ENCODE data around the gene RGS6. TPM values are rescaled to one million over a fixed set of nuclear protein-coding genes. Genes with fewer than 3 reads are reported as not detected.

RGS6 gene
- total RNA-seq, 1 experiment from 2014 or later, result not detected

- no peaks in the 10 kb centered on the region for H3K79me2 ChIP-seq (ENCODE audit: low read length)
- CTCF ChIA-PET, result no interaction called here
- no peak overlapping the region for H2AFZ ChIP-seq (ENCODE audit: low read length)
- H3K4me1 ChIP-seq (ENCODE audit: insufficient read depth, low read length), result no peaks in the 10 kb centered on the region
- no peak for ATAC-seq
- intact Hi-C loops (cut with micrococcal nuclease), result no loop called here
- TF ChIP-seq CTCF (conservative IDR thresholded peaks at IDR 0.05; ENCODE audit: low read depth, low read length) (no peak), EZH2phosphoT487 (IDR thresholded peaks at IDR 0.05; ENCODE audit: borderline replicate concordance, low read length) (no peak), EZH2 (IDR thresholded peaks at IDR 0.05; ENCODE audit: low read length, unreplicated experiment) (no peak)
- POLR2A ChIA-PET (ENCODE audit: unreplicated experiment), result interaction anchor here (0.7 kb wide), 1 partner anchor 401 kb away, joined by 4 read pairs; no protein-coding TSS in a partner anchor
- no peaks in the 10 kb centered on the region for H3F3A ChIP-seq (ENCODE audit: low read length, unreplicated experiment)
- H3K9ac ChIP-seq (ENCODE audit: low read length), result no peak overlapping the region
- no peak for DNase-seq
- no peak overlapping the region for H3K27ac ChIP-seq (ENCODE audit: low read length)
- H3K9me2 ChIP-seq (replicated peaks; ENCODE audit: low read length), result no peaks in the 10 kb centered on the region
- peaks cover 69% of the 10 kb centered on the region for H3K27me3 ChIP-seq (ENCODE audit: low read length)
- H3K9me3 ChIP-seq (ENCODE audit: low read length), result no peaks in the 10 kb centered on the region
- no peaks in the 10 kb centered on the region for H4K20me1 ChIP-seq (ENCODE audit: low read length)
- no peak overlapping the region for H3K4me2 ChIP-seq (ENCODE audit: low read length)
- H3K4me3 ChIP-seq (ENCODE audit: low read length), result no peak overlapping the region
- BruUV-seq (replicated peaks), result no TSS peak
- no peaks in the 10 kb centered on the region for H3K36me3 ChIP-seq (ENCODE audit: low read depth, low read length)
Measured at GRCh38 chr14:72333357-72333756, 401.1 kb downstream of the RGS6 start.

- H3K27me3 ChIP-seq (ENCODE audit: low read length), result peaks cover 56% of the 10 kb centered on the region
- no peaks in the 10 kb centered on the region for H3K9me2 ChIP-seq (replicated peaks; ENCODE audit: low read length)
- H3K9ac ChIP-seq (ENCODE audit: low read length), result no peak overlapping the region
- no peak overlapping the region for H2AFZ ChIP-seq (ENCODE audit: low read length)
- TF ChIP-seq EZH2 (IDR thresholded peaks at IDR 0.05; ENCODE audit: low read length, unreplicated experiment), result no peak
- no peaks in the 10 kb centered on the region for H3F3A ChIP-seq (ENCODE audit: low read length, unreplicated experiment)
- no peak overlapping the region for H3K4me2 ChIP-seq (ENCODE audit: low read length)
- ChIA-PET POLR2A (ENCODE audit: unreplicated experiment) (no interaction called here), CTCF (no interaction called here)
- no peak for ATAC-seq
- no peak overlapping the region for H3K27ac ChIP-seq (ENCODE audit: low read length)
- no TSS peak for BruUV-seq (replicated peaks)
- no peaks in the 10 kb centered on the region for H3K36me3 ChIP-seq (ENCODE audit: low read depth, low read length)
- intact Hi-C loops (cut with micrococcal nuclease), result no loop called here
- no peaks in the 10 kb centered on the region for H3K79me2 ChIP-seq (ENCODE audit: low read length)
- no peaks in the 10 kb centered on the region for H3K9me3 ChIP-seq (ENCODE audit: low read length)
- H4K20me1 ChIP-seq (ENCODE audit: low read length), result no peaks in the 10 kb centered on the region
- H3K4me3 ChIP-seq (ENCODE audit: low read length), result no peak overlapping the region
- DNase-seq, result no peak
- H3K4me1 ChIP-seq (ENCODE audit: insufficient read depth, low read length), result no peaks in the 10 kb centered on the region
Measured at GRCh38 chr14:72336311-72336980, 404.2 kb downstream of the RGS6 start.

GRCh38 chr14:72341237-72341636 is 409.0 kb downstream of the RGS6 start:
- H3F3A ChIP-seq (ENCODE audit: low read length, unreplicated experiment), result no peaks in the 10 kb centered on the region
- no peak overlapping the region for H3K9ac ChIP-seq (ENCODE audit: low read length)
- intact Hi-C loops (cut with micrococcal nuclease), result no loop called here
- H3K4me1 ChIP-seq (ENCODE audit: insufficient read depth, low read length), result no peaks in the 10 kb centered on the region
- no TSS peak for BruUV-seq (replicated peaks)
- no peak for ATAC-seq
- ChIA-PET CTCF (no interaction called here), POLR2A (ENCODE audit: unreplicated experiment) (no interaction called here)
- H3K27ac ChIP-seq (ENCODE audit: low read length), result no peak overlapping the region
- no peak for TF ChIP-seq CTCF (conservative IDR thresholded peaks at IDR 0.05; ENCODE audit: low read depth, low read length)
- no peak for TF ChIP-seq EZH2 (IDR thresholded peaks at IDR 0.05; ENCODE audit: low read length, unreplicated experiment)
- TF ChIP-seq EZH2phosphoT487 (IDR thresholded peaks at IDR 0.05; ENCODE audit: borderline replicate concordance, low read length), result no peak
- H4K20me1 ChIP-seq (ENCODE audit: low read length), result no peaks in the 10 kb centered on the region
- no peaks in the 10 kb centered on the region for H3K36me3 ChIP-seq (ENCODE audit: low read depth, low read length)
- peaks cover 36% of the 10 kb centered on the region for H3K27me3 ChIP-seq (ENCODE audit: low read length)
- no peaks in the 10 kb centered on the region for H3K9me2 ChIP-seq (replicated peaks; ENCODE audit: low read length)
- H3K4me3 ChIP-seq (ENCODE audit: low read length), result no peak overlapping the region
- no peak overlapping the region for H3K4me2 ChIP-seq (ENCODE audit: low read length)
- no peak overlapping the region for H2AFZ ChIP-seq (ENCODE audit: low read length)
- DNase-seq, result no peak
- no peaks in the 10 kb centered on the region for H3K79me2 ChIP-seq (ENCODE audit: low read length)
- no peaks in the 10 kb centered on the region for H3K9me3 ChIP-seq (ENCODE audit: low read length)
